Lower lobe of right lung (tissue), 2 donors: ENCODE data around the gene MS4A10. TPM values are rescaled to one million over a fixed set of nuclear protein-coding genes. Genes with fewer than 3 reads are reported as not detected.
A peak's percentile ranks its signal among the peaks of the same experiment; 100 is the strongest.

Source experiments
- ATAC-seq, 2 donors: fragments of 200-7000 bp; cut with Tn5 transposase; one replicate each; pipeline ENCODE4 v1.9.1; 2020 to 2022; ENCODE audit warnings: mild to moderate bottlenecking in 2 of 2, moderate library complexity in 2 of 2
- DNase-seq: peaks from one replicate; pipeline ENCODE4 v3.0.0-alpha.2; 2020
- H3K27ac ChIP-seq: fragments of 200-600 bp; one replicate; pipeline ENCODE4 v1.8.0; 2022
- H3K27me3 ChIP-seq: fragments of 200-600 bp; one replicate; pipeline ENCODE4 v1.8.0; 2022; ENCODE audit warnings: low read depth
- H3K36me3 ChIP-seq: fragments of 200-600 bp; one replicate; pipeline ENCODE4 v1.8.0; 2022; ENCODE audit warnings: mild to moderate bottlenecking
- H3K4me1 ChIP-seq: fragments of 200-600 bp; one replicate; pipeline ENCODE4 v1.8.0; 2022
- H3K4me3 ChIP-seq: fragments of 200-600 bp; one replicate; pipeline ENCODE4 v1.8.0; 2022; ENCODE audit warnings: mild to moderate bottlenecking
- H3K9me3 ChIP-seq: fragments of 200-600 bp; one replicate; pipeline ENCODE4 v1.8.0; 2022
- intact Hi-C: fragments of 100-400 bp; cut with DNase I; formaldehyde crosslinking; loops from one replicate; pipeline ENCODE4 v1.11.0; 2022
- total RNA-seq: library from RNA; stranded (reverse); fragmentation: NEBNext Ultra II Directional; extraction: Animal tissue kit (Norgen Biotek cat#: 25700); gene quantifications from one replicate; pipeline ENCODE4 v1.2.1, GENCODE V29; 2021
- TF ChIP-seq, protein P1 (sequence below): fragments of 200-600 bp; IDR thresholded peaks from one replicate; pipeline ENCODE4 v1.8.0; 2022; ENCODE audit warnings: antibody characterized with exemption, mild to moderate bottlenecking
- donor health status: DM: no; HTN: yes; CAD: no; lungs with severe emphysema.

The MS4A10 gene
- total RNA-seq, 1 donor from 2014 or later: not detected

- Histone ChIP-seq H3K4me1 (peaks cover 10% of the 10 kb centered on the region), H3K27ac (no peak overlapping the region), H3K27me3 (no peaks in the 10 kb centered on the region), H3K4me3 (no peak overlapping the region), H3K36me3 (no peaks in the 10 kb centered on the region), H3K9me3 (no peaks in the 10 kb centered on the region)
- intact Hi-C loops: no loop called here
- DNase-seq (no peak), ATAC-seq (no peak)
- TF ChIP-seq, protein P1, sequence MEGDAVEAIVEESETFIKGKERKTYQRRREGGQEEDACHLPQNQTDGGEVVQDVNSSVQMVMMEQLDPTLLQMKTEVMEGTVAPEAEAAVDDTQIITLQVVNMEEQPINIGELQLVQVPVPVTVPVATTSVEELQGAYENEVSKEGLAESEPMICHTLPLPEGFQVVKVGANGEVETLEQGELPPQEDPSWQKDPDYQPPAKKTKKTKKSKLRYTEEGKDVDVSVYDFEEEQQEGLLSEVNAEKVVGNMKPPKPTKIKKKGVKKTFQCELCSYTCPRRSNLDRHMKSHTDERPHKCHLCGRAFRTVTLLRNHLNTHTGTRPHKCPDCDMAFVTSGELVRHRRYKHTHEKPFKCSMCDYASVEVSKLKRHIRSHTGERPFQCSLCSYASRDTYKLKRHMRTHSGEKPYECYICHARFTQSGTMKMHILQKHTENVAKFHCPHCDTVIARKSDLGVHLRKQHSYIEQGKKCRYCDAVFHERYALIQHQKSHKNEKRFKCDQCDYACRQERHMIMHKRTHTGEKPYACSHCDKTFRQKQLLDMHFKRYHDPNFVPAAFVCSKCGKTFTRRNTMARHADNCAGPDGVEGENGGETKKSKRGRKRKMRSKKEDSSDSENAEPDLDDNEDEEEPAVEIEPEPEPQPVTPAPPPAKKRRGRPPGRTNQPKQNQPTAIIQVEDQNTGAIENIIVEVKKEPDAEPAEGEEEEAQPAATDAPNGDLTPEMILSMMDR: no peak
Measured at GRCh38 chr11:60809691-60810090, 24.6 kb downstream of the MS4A10 start.

- intact Hi-C loops: no loop called here
- H3K27me3 ChIP-seq: no peaks in the 10 kb centered on the region
Measured at GRCh38 chr11:60810151-60810550, 25.0 kb downstream of the MS4A10 start.

GRCh38 chr11:60810569-60810968 is 25.4 kb downstream of the MS4A10 start:
- Histone ChIP-seq H3K4me3 (no peak overlapping the region), H3K27me3 (no peaks in the 10 kb centered on the region), H3K36me3 (no peaks in the 10 kb centered on the region), H3K27ac (no peak overlapping the region), H3K9me3 (no peaks in the 10 kb centered on the region), H3K4me1 (peaks cover 10% of the 10 kb centered on the region)
- intact Hi-C loops: no loop called here
- TF ChIP-seq, protein P1: no peak
- no peak for DNase-seq
- no peak for ATAC-seq

More at GRCh38 chr11:60810151-60810550, 25.0 kb downstream of the MS4A10 start:
- H3K4me3 ChIP-seq: no peak overlapping the region
- H3K27ac ChIP-seq: no peak overlapping the region
- H3K9me3 ChIP-seq: no peaks in the 10 kb centered on the region
- peak in 1 of 2 donors; percentile 13 for ATAC-seq
- no peaks in the 10 kb centered on the region for H3K36me3 ChIP-seq
- peaks cover 10% of the 10 kb centered on the region for H3K4me1 ChIP-seq
- TF ChIP-seq, protein P1: no peak
- no peak for DNase-seq

DNA sequence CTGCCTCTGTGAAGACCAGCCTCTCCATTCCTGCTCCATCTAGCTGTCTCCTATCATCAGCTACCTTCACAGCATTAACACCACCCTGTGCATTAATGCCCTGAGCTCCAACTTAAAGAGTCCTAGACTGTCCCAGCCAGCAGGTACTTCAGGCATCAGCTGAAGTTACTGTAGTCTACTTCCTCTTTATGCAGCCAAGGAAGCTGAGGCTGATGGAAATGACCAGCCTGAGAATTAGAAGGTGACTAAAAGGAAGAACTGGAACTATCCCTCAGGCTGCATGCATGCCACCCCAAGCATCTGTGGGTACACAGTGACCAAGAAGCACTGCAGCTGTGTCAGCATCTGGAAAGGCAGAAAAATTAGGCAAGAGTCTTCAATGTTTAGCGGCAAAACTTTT is 28.2 kb downstream of the MS4A10 start:
- ATAC-seq: no peak
- TF ChIP-seq, protein P1: no peak

GRCh38 chr11:60814112-60814511 is 29.0 kb downstream of the MS4A10 start:
- intact Hi-C loops: no loop called here
- Histone ChIP-seq H3K27me3 (peaks cover 8% of the 10 kb centered on the region), H3K36me3 (no peaks in the 10 kb centered on the region), H3K4me3 (no peak overlapping the region), H3K27ac (no peak overlapping the region), H3K9me3 (peaks cover 10% of the 10 kb centered on the region), H3K4me1 (peaks cover 10% of the 10 kb centered on the region)
- no peak for ATAC-seq
- no peak for DNase-seq
- TF ChIP-seq, protein P1: no peak

More for the DNA sequence above, 28.2 kb downstream of the MS4A10 start:
- peaks cover 8% of the 10 kb centered on the region for H3K27me3 ChIP-seq
- no peak for DNase-seq
- H3K27ac ChIP-seq: no peak overlapping the region
- H3K4me3 ChIP-seq: no peak overlapping the region
- intact Hi-C loops: no loop called here
- H3K4me1 ChIP-seq: peaks cover 10% of the 10 kb centered on the region
- no peaks in the 10 kb centered on the region for H3K36me3 ChIP-seq
- H3K9me3 ChIP-seq: peaks cover 10% of the 10 kb centered on the region
